Neural progenitor cell (in vitro differentiated cells): ENCODE measurements around the gene CACNA1C. TPM values are rescaled to one million over a fixed set of nuclear protein-coding genes. Genes with fewer than 3 reads are reported as not detected.

Experiments
- DNase-seq: peaks from one replicate; pipeline ENCODE4 v3.0.0-alpha.2; 2016; ENCODE audit warnings: low spot score
- H2AFZ ChIP-seq: fragments of 200-600 bp; sonication (generic); replicated peaks from 2 replicates; pipeline ENCODE4 v1.6.1; 2016; ENCODE audit warnings: antibody characterized with exemption
- H3F3A ChIP-seq: fragments of 200-600 bp; sonication (generic); 2 replicates; pipeline ENCODE4 v1.6.1; 2016; ENCODE audit warnings: antibody characterized with exemption, low read depth
- H3K27ac ChIP-seq: fragments of 200-600 bp; sonication (generic); 2 replicates; pipeline ENCODE4 v1.5.1; 2016; ENCODE audit warnings: mild to moderate bottlenecking
- H3K27me3 ChIP-seq: fragments of 200-600 bp; sonication (generic); 2 replicates; pipeline ENCODE4 v1.6.1; 2016; ENCODE audit warnings: mild to moderate bottlenecking, moderate library complexity
- H3K36me3 ChIP-seq: fragments of 200-600 bp; sonication (generic); 2 replicates; pipeline ENCODE4 v1.5.1; 2016
- H3K4me1 ChIP-seq: fragments of 200-600 bp; sonication (generic); 2 replicates; pipeline ENCODE4 v1.6.1; 2016; ENCODE audit warnings: mixed run types
- H3K4me2 ChIP-seq: fragments of 200-600 bp; sonication (generic); 2 replicates; pipeline ENCODE4 v1.6.1; 2016
- H3K4me3 ChIP-seq: fragments of 200-600 bp; sonication (generic); 2 replicates; pipeline ENCODE4 v1.5.1; 2016
- H3K79me2 ChIP-seq: fragments of 200-600 bp; sonication (generic); 2 replicates; pipeline ENCODE4 v1.6.1; 2016; ENCODE audit warnings: low read depth
- H3K9ac ChIP-seq: fragments of 200-600 bp; sonication (generic); 2 replicates; pipeline ENCODE4 v1.6.1; 2016
- H3K9me3 ChIP-seq: fragments of 200-600 bp; sonication (generic); 2 replicates; pipeline ENCODE4 v1.5.1; 2016; ENCODE audit warnings: low read depth
- H4K20me1 ChIP-seq: fragments of 200-600 bp; sonication (generic); 2 replicates; pipeline ENCODE4 v1.6.1; 2016; ENCODE audit warnings: low read depth
- H3K27ac Mint-ChIP-seq: 3 replicates; pipeline ENCODE4 v1.8.0; 2021; ENCODE audit warnings: mixed read lengths
- H3K27me3 Mint-ChIP-seq: 2 replicates; pipeline ENCODE4 v1.8.0; 2022; ENCODE audit warnings: low read depth, mild to moderate bottlenecking, inconsistent platforms, moderate library complexity, mixed read lengths; ENCODE audit not compliant: insufficient read depth
- H3K36me3 Mint-ChIP-seq: 3 replicates; pipeline ENCODE4 v1.8.0; 2021; ENCODE audit warnings: mixed read lengths
- H3K4me1 Mint-ChIP-seq: 3 replicates; pipeline ENCODE4 v1.8.0; 2021; ENCODE audit warnings: mixed read lengths
- H3K4me3 Mint-ChIP-seq: 3 replicates; pipeline ENCODE4 v1.8.0; 2021; ENCODE audit warnings: mild to moderate bottlenecking, moderate library complexity, mixed read lengths
- H3K9me3 Mint-ChIP-seq: 3 replicates; pipeline ENCODE4 v1.8.0; 2020; ENCODE audit warnings: mixed read lengths
- CTCF ChIP-seq: fragments of 200-600 bp; sonication (generic); IDR thresholded peaks from 2 replicates; pipeline ENCODE4 v1.5.1; 2017; ENCODE audit warnings: antibody characterized with exemption, mild to moderate bottlenecking
- EZH2 ChIP-seq: fragments of 200-600 bp; sonication (generic); IDR thresholded peaks from 2 replicates; pipeline ENCODE4 v1.6.1; 2017; ENCODE audit warnings: antibody characterized with exemption, mild to moderate bottlenecking, moderate library complexity
- EZH2phosphoT487 ChIP-seq: fragments of 200-600 bp; sonication (generic); IDR thresholded peaks from 2 replicates; pipeline ENCODE4 v1.6.1; 2017; ENCODE audit warnings: antibody characterized with exemption
- total RNA-seq: library from RNA; depleted of rRNA; stranded (reverse); fragments of >200 nt; gene quantifications from 2 replicates; pipeline ENCODE4 v1.2.3, GENCODE V29; 2015; ENCODE audit warnings: low replicate concordance

The CACNA1C gene
- total RNA-seq, 1 donor from 2014 or later, result 2.7 TPM

DNA sequence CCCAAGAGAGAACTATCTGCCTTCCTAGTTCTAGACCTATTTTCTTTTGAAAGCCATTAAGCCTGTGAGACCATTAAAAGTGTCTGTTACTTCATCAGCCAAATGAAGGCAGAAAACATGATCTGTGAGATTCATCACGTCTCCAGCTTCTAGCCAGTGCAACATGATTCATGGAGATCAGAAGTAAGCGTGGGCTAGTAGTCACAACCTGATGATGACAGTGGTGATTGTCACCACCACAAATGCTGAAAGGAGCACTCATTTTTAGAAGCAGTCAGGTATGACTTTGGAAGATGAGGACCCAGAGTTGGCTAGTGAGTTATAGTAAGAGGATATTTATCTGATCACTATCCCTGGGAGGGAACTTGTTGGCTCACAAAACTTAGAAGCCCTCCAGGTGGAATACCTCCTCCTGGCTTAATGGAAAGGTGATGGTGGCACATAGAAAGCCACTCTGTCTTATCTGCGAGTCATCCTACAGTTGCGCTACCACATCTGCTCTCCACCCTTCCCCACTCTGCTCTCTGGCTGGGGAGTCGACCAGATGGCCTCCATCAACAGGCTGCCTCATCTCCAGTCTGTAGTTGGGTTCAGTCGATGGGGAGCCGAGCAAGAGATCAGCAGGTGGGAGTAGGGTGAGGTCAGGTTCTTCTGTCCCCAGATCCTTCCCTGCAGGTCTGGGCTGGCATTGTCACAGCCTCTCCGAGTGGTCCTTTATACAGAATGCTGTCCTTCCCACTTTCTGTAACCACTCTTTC lies 424.4 kb downstream of the CACNA1C start:
- Histone ChIP-seq H3K36me3 (no peaks in the 10 kb centered on the region), H3K9ac (no peak overlapping the region), H3K4me1 (no peaks in the 10 kb centered on the region), H4K20me1 (no peaks in the 10 kb centered on the region), H3K79me2 (no peaks in the 10 kb centered on the region), H3K4me2 (no peak overlapping the region), H3K27ac (no peak overlapping the region), H3K27me3 (no peaks in the 10 kb centered on the region), H2AFZ (no peak overlapping the region), H3K9me3 (no peaks in the 10 kb centered on the region), H3K4me3 (no peak overlapping the region), H3F3A (no peaks in the 10 kb centered on the region)
- no peak overlapping the region for H3K4me3 Mint-ChIP-seq
- TF ChIP-seq EZH2phosphoT487, result no peak
- TF ChIP-seq EZH2, result no peak
- no peak for TF ChIP-seq CTCF
- no peaks in the 10 kb centered on the region for H3K4me1 Mint-ChIP-seq
- H3K27me3 Mint-ChIP-seq, result peaks cover 4% of the 10 kb centered on the region
- no peak overlapping the region for H3K27ac Mint-ChIP-seq
- peaks cover 2% of the 10 kb centered on the region for H3K9me3 Mint-ChIP-seq
- H3K36me3 Mint-ChIP-seq, result no peaks in the 10 kb centered on the region
- no peak for DNase-seq

DNA sequence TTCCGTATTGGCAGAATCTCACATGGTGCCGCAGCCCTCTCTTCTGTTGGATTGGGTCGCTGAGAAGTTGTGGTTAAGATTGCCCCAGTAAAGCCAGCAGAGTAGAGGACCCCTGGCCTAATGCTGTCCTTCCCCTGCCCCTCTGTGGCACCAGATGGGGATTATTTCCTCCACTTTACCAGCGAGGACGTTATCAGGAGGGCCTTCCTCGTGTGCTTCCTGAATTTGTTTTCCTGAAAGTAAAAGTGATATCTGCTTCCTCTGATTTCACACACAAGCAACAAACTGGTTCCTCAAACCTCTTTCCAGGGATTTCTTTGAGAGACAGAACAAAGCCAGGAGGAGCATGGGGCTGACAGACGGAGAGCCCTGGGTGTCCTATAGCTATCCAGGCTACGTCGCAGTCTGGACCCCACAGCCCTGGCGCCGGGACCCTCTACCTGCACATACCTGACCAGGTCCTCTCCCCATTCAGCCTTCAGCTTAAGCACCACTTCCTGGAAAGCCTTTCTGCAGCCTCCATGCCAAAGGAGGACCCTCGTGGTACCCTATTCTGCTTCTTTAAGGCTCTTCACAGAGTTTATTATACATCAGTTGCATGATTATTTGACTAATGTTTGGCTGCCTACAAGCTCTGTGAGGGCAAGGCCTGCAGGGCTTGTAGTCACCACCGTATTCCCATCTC lies 427.2 kb downstream of the CACNA1C start:
- DNase-seq, result no peak
- H3K4me1 ChIP-seq, result no peaks in the 10 kb centered on the region
- no peak overlapping the region for H3K4me2 ChIP-seq
- Mint-ChIP-seq H3K27ac (no peak overlapping the region), H3K9me3 (no peaks in the 10 kb centered on the region), H3K4me1 (no peaks in the 10 kb centered on the region), H3K36me3 (no peaks in the 10 kb centered on the region), H3K4me3 (no peak overlapping the region), H3K27me3 (peaks cover 2% of the 10 kb centered on the region)
- H3F3A ChIP-seq, result no peaks in the 10 kb centered on the region
- H2AFZ ChIP-seq, result no peak overlapping the region
- H4K20me1 ChIP-seq, result no peaks in the 10 kb centered on the region
- no peaks in the 10 kb centered on the region for H3K79me2 ChIP-seq
- H3K36me3 ChIP-seq, result no peaks in the 10 kb centered on the region
- no peak overlapping the region for H3K9ac ChIP-seq
- H3K9me3 ChIP-seq, result no peaks in the 10 kb centered on the region
- TF ChIP-seq EZH2, result no peak
- TF ChIP-seq CTCF, result no peak
- no peak for TF ChIP-seq EZH2phosphoT487
- H3K4me3 ChIP-seq, result no peak overlapping the region
- H3K27ac ChIP-seq, result no peak overlapping the region
- no peaks in the 10 kb centered on the region for H3K27me3 ChIP-seq

DNA sequence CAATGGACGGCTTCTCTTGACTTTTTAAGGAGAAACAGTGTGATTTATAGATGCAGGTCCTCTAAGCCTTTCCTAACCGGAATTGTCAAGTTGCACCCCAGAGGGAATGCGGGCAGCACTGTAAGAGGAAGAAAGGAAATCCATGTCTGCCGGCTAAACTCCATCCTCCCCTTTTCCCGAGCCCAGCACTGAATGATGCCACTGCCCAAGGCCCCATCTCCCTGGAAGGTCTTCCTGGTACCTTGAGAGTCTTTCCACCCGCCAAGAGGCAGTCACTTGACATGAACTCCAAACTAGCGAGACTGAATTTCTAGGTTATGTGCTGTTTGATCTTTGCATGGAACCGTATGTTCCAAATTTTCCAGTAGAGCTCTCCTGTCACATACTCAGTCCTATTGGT lies 428.6 kb downstream of the CACNA1C start:
- no peak overlapping the region for H3K27ac Mint-ChIP-seq
- H3K79me2 ChIP-seq, result no peaks in the 10 kb centered on the region
- H4K20me1 ChIP-seq, result no peaks in the 10 kb centered on the region
- H3K27me3 Mint-ChIP-seq, result peaks cover 2% of the 10 kb centered on the region
- no peak for TF ChIP-seq EZH2phosphoT487
- no peak for TF ChIP-seq CTCF
- TF ChIP-seq EZH2, result no peak
- no peaks in the 10 kb centered on the region for H3K4me1 ChIP-seq
- no peak overlapping the region for H2AFZ ChIP-seq
- H3K9ac ChIP-seq, result no peak overlapping the region
- DNase-seq, result no peak
- no peak overlapping the region for H3K4me2 ChIP-seq
- no peak overlapping the region for H3K4me3 ChIP-seq
- no peaks in the 10 kb centered on the region for H3K9me3 Mint-ChIP-seq
- no peaks in the 10 kb centered on the region for H3K36me3 ChIP-seq
- H3K9me3 ChIP-seq, result no peaks in the 10 kb centered on the region
- no peaks in the 10 kb centered on the region for H3F3A ChIP-seq
- no peak overlapping the region for H3K4me3 Mint-ChIP-seq
- no peak overlapping the region for H3K27ac ChIP-seq
- H3K4me1 Mint-ChIP-seq, result no peaks in the 10 kb centered on the region
- H3K36me3 Mint-ChIP-seq, result no peaks in the 10 kb centered on the region
- no peaks in the 10 kb centered on the region for H3K27me3 ChIP-seq
